ENCODE data around the gene CENATAC.
"Not testable (repeated sequence)": the region's sequence is repeated elsewhere in the genome, so short reads cannot be mapped to it uniquely, and the experiment has no call there.

The CENATAC gene

DNA sequence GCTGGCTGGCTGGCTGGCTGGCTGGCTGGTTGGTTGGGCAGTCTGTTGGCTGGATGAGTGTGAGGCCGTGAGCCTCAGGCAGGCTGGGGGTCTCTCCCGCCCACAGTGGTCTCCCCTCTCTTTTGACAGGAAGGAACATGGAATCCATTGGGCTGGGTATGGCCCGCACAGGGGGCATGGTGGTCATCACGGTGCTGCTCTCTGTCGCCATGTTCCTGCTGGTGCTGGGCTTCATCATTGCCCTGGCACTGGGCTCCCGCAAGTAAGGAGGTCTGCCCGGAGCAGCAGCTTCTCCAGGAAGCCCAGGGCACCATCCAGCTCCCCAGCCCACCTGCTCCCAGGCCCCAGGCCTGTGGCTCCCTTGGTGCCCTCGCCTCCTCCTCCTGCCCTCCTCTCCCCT is 40.0 kb upstream of the CENATAC start:
- no peak for DNase-seq (ENCODE audit: extremely low spot score)
- ChIA-PET POLR2A (no interaction called here), CTCF (interaction anchor here (0.9 to 4.7 kb wide), 12 partner anchors 10 to 350 kb away, joined by 3 to 37 read pairs (median 7); partner anchors contain the start of genes BCL9L and CENATAC)
- TF ChIP-seq, protein P1, sequence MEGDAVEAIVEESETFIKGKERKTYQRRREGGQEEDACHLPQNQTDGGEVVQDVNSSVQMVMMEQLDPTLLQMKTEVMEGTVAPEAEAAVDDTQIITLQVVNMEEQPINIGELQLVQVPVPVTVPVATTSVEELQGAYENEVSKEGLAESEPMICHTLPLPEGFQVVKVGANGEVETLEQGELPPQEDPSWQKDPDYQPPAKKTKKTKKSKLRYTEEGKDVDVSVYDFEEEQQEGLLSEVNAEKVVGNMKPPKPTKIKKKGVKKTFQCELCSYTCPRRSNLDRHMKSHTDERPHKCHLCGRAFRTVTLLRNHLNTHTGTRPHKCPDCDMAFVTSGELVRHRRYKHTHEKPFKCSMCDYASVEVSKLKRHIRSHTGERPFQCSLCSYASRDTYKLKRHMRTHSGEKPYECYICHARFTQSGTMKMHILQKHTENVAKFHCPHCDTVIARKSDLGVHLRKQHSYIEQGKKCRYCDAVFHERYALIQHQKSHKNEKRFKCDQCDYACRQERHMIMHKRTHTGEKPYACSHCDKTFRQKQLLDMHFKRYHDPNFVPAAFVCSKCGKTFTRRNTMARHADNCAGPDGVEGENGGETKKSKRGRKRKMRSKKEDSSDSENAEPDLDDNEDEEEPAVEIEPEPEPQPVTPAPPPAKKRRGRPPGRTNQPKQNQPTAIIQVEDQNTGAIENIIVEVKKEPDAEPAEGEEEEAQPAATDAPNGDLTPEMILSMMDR (IDR thresholded peaks at IDR 0.05; ENCODE audit: control extremely low read depth, extremely low read depth, low read depth, missing control alignments), result no peak

DNA sequence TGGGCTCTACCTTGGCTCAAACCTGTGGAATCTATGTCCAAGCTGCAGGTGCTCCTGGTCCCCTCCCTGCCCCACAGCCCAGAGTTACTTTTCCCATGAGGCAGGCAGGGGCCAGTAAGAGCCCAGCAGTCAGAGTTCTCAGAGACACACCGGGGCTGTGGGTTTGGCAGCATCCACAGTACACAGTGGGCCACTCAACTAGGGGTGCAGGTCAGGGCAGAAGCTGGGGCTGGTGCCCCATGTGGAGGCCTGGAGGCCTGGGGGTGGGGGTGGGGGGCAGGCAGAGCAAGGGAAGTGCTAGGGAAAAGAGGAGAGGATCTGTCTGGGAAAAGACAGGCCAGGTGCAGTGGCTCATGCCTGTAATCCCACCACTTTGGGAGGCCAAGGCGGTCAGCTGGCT is 39.4 kb upstream of the CENATAC start:
- POLR2A ChIA-PET, result no interaction called here
- CTCF ChIA-PET, result interaction anchor here (1.0 to 4.7 kb wide), 4 partner anchors 9 to 269 kb away, joined by 4 to 21 read pairs (median 10); no protein-coding TSS in a partner anchor
- no peak for DNase-seq (ENCODE audit: extremely low spot score)
- TF ChIP-seq, protein P1 (IDR thresholded peaks at IDR 0.05; ENCODE audit: control extremely low read depth, extremely low read depth, low read depth, missing control alignments), result no peak

DNA sequence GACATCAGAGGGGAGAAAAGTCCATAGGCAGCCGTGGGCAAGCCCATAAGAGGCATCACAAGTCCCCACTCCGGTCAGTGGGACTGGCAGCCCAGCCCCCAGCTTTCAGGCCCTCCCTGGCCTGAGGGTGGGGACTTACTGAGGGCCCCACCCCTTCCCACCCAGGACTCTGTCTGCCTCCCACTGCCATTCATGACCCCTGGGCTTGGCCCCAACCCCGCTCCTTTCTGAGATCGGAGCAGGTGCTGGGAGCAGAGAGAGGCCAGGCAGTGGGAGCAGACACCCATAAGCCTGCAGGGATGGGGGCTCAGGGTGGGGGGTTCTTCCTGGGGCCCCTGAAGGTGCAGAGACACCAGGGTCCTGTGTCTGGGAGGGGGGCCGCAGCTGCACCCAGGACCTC is 36.7 kb upstream of the CENATAC start:
- TF ChIP-seq, protein P1 (IDR thresholded peaks at IDR 0.05; ENCODE audit: control extremely low read depth, extremely low read depth, low read depth, missing control alignments), result no peak
- POLR2A ChIA-PET, result no interaction called here
- DNase-seq (ENCODE audit: extremely low spot score), result no peak
- CTCF ChIA-PET, result interaction anchor here (1.0 to 1.7 kb wide), 2 partner anchors 59 to 272 kb away, joined by 3 to 5 read pairs; no protein-coding TSS in a partner anchor

DNA sequence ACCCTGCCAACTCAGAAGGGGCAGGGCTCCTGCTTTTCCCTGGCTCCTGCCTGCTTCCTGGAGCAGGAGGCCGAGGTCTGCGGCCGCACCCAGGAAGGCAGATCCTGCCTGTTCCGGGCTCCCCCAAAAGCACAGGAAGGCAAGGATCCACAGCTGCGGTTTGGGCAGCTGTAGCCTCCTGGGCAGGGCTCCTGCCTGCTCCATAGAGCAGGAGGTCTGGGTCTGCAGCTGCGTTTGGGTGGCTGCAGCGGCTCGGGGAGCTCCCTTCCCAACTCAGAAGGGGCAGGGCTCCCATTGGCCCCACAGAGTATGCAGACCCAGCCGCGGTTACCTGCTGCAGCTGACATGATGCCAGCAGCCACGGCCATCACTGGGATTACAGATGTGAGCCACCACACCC is 36.3 kb upstream of the CENATAC start:
- no peak for DNase-seq (ENCODE audit: extremely low spot score)
- ChIA-PET POLR2A (no interaction called here), CTCF (interaction anchor here (1.0 to 1.7 kb wide), 2 partner anchors 59 to 272 kb away, joined by 3 to 5 read pairs; no protein-coding TSS in a partner anchor)
- TF ChIP-seq, protein P1 (IDR thresholded peaks at IDR 0.05; ENCODE audit: control extremely low read depth, extremely low read depth, low read depth, missing control alignments), result no peak

DNA sequence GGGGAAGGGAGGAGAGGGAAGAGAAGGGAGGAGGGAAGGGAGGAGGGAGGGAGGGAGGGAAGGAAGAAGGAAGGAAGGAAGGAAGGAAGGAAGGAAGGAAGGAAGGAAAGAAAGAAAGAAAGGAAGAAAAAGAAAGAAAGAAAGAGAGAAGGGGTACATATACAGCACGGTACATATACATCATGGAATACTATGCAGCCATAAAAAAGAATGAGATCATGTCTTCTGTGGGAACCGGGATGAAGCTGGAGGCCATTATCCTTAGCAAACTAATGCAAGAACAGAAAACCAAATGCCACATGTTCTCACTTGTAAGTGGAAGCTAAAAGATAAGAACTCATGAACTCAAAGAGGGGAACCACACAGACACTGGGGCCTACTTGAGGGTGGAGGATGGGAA is 28.4 kb upstream of the CENATAC start:
- POLR2A ChIA-PET; DNase-seq (ENCODE audit: extremely low spot score); CTCF ChIA-PET: not testable (repeated sequence)

DNA sequence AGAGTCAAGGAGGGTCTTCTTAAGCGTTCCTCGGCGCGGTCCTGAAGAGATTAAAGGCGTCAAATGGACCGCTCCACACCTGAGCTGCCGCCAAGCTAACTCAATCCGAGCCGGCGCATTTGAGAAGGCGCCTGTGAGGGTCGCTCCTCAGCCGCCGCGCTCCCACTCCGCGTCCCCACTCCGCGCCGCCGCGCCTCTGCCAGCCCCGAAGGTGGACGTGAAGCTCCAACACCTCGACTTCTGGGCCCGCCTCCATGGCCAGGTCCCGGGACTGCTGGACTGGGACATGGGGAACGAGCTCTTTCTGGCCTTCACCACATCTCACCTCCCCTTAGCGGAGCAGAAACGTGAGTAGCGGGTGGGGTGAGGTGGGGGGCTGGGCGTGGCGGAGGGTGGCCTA is 26.3 kb upstream of the CENATAC start, which contains the start of gene FOXR1:
TSS of gene FOXR1 (plus strand) at position 116 of the 400 bp plus-strand sequence. CDS start at position 287, 171 bp downstream.
- TF ChIP-seq, protein P1 (IDR thresholded peaks at IDR 0.05; ENCODE audit: control extremely low read depth, extremely low read depth, low read depth, missing control alignments), result no peak
- CTCF ChIA-PET, result no interaction called here
- POLR2A ChIA-PET, result interaction anchor here (0.6 kb wide), 1 partner anchor 135 kb away, joined by 3 read pairs; the partner anchor contains the start of gene C2CD2L
- no peak for DNase-seq (ENCODE audit: extremely low spot score)

DNA sequence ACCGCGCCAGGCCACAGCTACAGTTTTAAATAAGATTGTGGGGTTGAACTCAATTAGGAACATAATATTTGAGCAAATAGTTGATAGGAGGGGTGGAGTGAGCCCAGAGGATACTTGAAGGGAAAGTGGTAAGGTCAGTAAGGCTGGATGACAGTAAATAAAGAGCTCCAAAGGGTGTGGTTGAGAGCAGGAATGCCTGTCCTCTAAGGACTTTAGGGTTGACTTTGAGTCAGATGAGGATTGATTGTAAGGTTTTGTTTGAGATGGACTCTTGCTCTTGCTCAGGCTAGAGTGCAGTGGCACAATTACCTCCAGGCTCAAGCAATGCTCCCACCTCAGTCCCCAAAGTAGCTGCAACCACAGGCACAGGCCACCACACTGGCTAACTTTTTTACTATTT is 24.0 kb upstream of the CENATAC start:
- ChIA-PET CTCF (no interaction called here), POLR2A (no interaction called here)
- DNase-seq (ENCODE audit: extremely low spot score), result no peak
- TF ChIP-seq, protein P1 (IDR thresholded peaks at IDR 0.05; ENCODE audit: control extremely low read depth, extremely low read depth, low read depth, missing control alignments), result no peak
